ENCODE measurements around the gene TBX2. TPM values are rescaled to one million over a fixed set of nuclear protein-coding genes. Genes with fewer than 3 reads are reported as not detected.

TBX2 gene
- total RNA-seq, 1 donor from 2014 or later, result not detected

- intact Hi-C loops (cut with micrococcal nuclease), result no loop called here
These were observed 12.6 kb upstream of the TBX2 start for GRCh38 chr17:61387011-61387410.

GRCh38 chr17:61387511-61388305 lies 11.9 kb upstream of the TBX2 start:
- intact Hi-C loops (cut with micrococcal nuclease), result no loop called here

GRCh38 chr17:61388561-61389356 lies 10.9 kb upstream of the TBX2 start:
- intact Hi-C loops (cut with micrococcal nuclease), result no loop called here

- intact Hi-C loops (cut with micrococcal nuclease), result loop anchor here (1.0 to 2.0 kb wide), 3 partner anchors 388 to 669 kb away; no protein-coding TSS in a partner anchor
These were observed 9.8 kb upstream of the TBX2 start for GRCh38 chr17:61389670-61390478.

- intact Hi-C loops (cut with micrococcal nuclease), result loop anchor here (1.0 to 2.0 kb wide), 3 partner anchors 388 to 670 kb away; no protein-coding TSS in a partner anchor
These were observed 9.2 kb upstream of the TBX2 start for GRCh38 chr17:61390479-61390791.

- intact Hi-C loops (cut with micrococcal nuclease), result loop anchor here (2.0 kb wide), 1 partner anchor 671 kb away; no protein-coding TSS in a partner anchor
These were observed 7.9 kb upstream of the TBX2 start for GRCh38 chr17:61391595-61392291.

- intact Hi-C loops (cut with micrococcal nuclease), result no loop called here
These were observed 7.0 kb upstream of the TBX2 start for GRCh38 chr17:61392679-61393078.

GRCh38 chr17:61393550-61393903 lies 6.1 kb upstream of the TBX2 start:
- intact Hi-C loops (cut with micrococcal nuclease), result no loop called here

GRCh38 chr17:61393904-61394629 lies 5.6 kb upstream of the TBX2 start:
- intact Hi-C loops (cut with micrococcal nuclease), result no loop called here

GRCh38 chr17:61394630-61395408 lies 4.8 kb upstream of the TBX2 start:
- intact Hi-C loops (cut with micrococcal nuclease), result no loop called here

- intact Hi-C loops (cut with micrococcal nuclease), result no loop called here
These were observed 4.1 kb upstream of the TBX2 start for GRCh38 chr17:61395409-61395982.

GRCh38 chr17:61395983-61396585 lies 3.6 kb upstream of the TBX2 start:
- intact Hi-C loops (cut with micrococcal nuclease), result no loop called here

GRCh38 chr17:61396586-61397085 lies 3.0 kb upstream of the TBX2 start:
- intact Hi-C loops (cut with micrococcal nuclease), result no loop called here

GRCh38 chr17:61397086-61397842 lies 2.4 kb upstream of the TBX2 start:
- intact Hi-C loops (cut with micrococcal nuclease), result no loop called here

GRCh38 chr17:61398721-61399130 lies 917 bp upstream of the TBX2 start:
- intact Hi-C loops (cut with micrococcal nuclease), result loop anchor here (1.0 kb wide), 1 partner anchor 55 kb away; no protein-coding TSS in a partner anchor

GRCh38 chr17:61400066-61400716 lies 548 bp downstream of the TBX2 start:
- intact Hi-C loops (cut with micrococcal nuclease), result no loop called here

GRCh38 chr17:61400717-61401388 lies 1.2 kb downstream of the TBX2 start:
- intact Hi-C loops (cut with micrococcal nuclease), result no loop called here

Measured in T-helper 1 cell treated with Interleukin-12 subunit alpha and Interleukin-12 subunit beta and Interleukin-4 antibody, amounts not matched to agents 30 ng/mL and 1 ng/mL, for 36 hours (primary cell).